Spleen (tissue), 11 donors: ENCODE results near the gene ZNF771. TPM values are rescaled to one million over a fixed set of nuclear protein-coding genes. Genes with fewer than 3 reads are reported as not detected.
A peak's percentile ranks its signal among the peaks of the same experiment; 100 is the strongest.

Experiments
- DNase-seq: peaks from one replicate; pipeline ENCODE4 v3.0.0-alpha.2; 2020
- H3K27ac ChIP-seq, 8 donors: fragments of 200-600 bp; sonication (generic) in 7 of 8; 1 replicate in 4 of 8; 2 replicates in 4 of 8; pipeline versions ENCODE4 v1.5.0 to v1.8.0; 2016 to 2021; ENCODE audit warnings: inconsistent platforms in 4 of 8, mild to moderate bottlenecking in 4 of 8, moderate library complexity in 1 of 8
- H3K27me3 ChIP-seq, 7 donors: fragments of 200-600 bp; sonication (generic) in 6 of 7; replicated peaks in 1 of 7; 1 replicate in 4 of 7; 2 replicates in 3 of 7; pipeline versions ENCODE4 v1.5.0 to v1.8.0; 2016 to 2021; ENCODE audit warnings: inconsistent platforms in 3 of 7, mild to moderate bottlenecking in 1 of 7
- H3K36me3 ChIP-seq, 6 donors: fragments of 200-600 bp; sonication (generic) in 5 of 6; 1 replicate in 4 of 6; 2 replicates in 2 of 6; pipeline versions ENCODE4 v1.5.0 to v1.8.0; 2016 to 2021; ENCODE audit warnings: inconsistent platforms in 2 of 6
- H3K4me1 ChIP-seq, 6 donors: fragments of 200-600 bp; sonication (generic) in 5 of 6; 1 replicate in 3 of 6; 2 replicates in 3 of 6; pipeline versions ENCODE4 v1.5.0 to v1.8.0; 2016 to 2021; ENCODE audit warnings: inconsistent platforms in 3 of 6
- H3K4me3 ChIP-seq, 8 donors: fragments of 200-600 bp; sonication (generic) in 7 of 8; 1 replicate in 4 of 8; 2 replicates in 4 of 8; pipeline versions ENCODE4 v1.5.0 to v1.8.0; 2016 to 2021; ENCODE audit warnings: inconsistent platforms in 4 of 8, mild to moderate bottlenecking in 4 of 8, moderate library complexity in 2 of 8
- H3K9me3 ChIP-seq, 8 donors: fragments of 200-600 bp; sonication (generic) in 7 of 8; 1 replicate in 4 of 8; 2 replicates in 4 of 8; pipeline versions ENCODE4 v1.5.0 to v1.8.0; 2016 to 2021; ENCODE audit warnings: inconsistent platforms in 4 of 8
- CTCF ChIP-seq, 11 experiments: fragments of 200-600 bp in 7 of 11; fragments of 450-650 bp in 4 of 11; sonication (generic) in 4 of 11; IDR thresholded peaks in 8 of 11; conservative IDR thresholded peaks in 3 of 11; 1 replicate in 7 of 11; 2 replicates in 4 of 11; pipeline versions ENCODE4 v1.4.0 to v1.8.0; 2016 to 2021; ENCODE audit warnings: antibody characterized with exemption in 11 of 11, inconsistent platforms in 4 of 11, mild to moderate bottlenecking in 1 of 11
- POLR2A ChIP-seq, 3 donors: fragments of 450-650 bp; IDR thresholded peaks; one replicate each; pipeline ENCODE4 v1.5.1; 2017; ENCODE audit warnings: antibody characterized with exemption in 3 of 3, mild to moderate bottlenecking in 1 of 3
- POLR2AphosphoS5 ChIP-seq, 3 donors: sonication (generic); formaldehyde crosslinking; IDR thresholded peaks; one replicate each; pipeline ENCODE4 v1.5.1; 2017; ENCODE audit warnings: antibody characterized with exemption in 3 of 3
- WGBS, 5 donors: extraction: QIAGEN DNeasy Blood & Tissue Kit in 3 of 5; methylation state at CpG; one replicate each; pipeline versions ENCODE4 v1.1.5 to v1.1.7; 2013 to 2018; 5-methylcytosine and 5-hydroxymethylcytosine counted together
- intact Hi-C: fragments of 100-400 bp; cut with DNase I; formaldehyde crosslinking; loops from one replicate; pipeline ENCODE4 v1.15.0; 2023; ENCODE audit warnings: low total_unique reads
- polyA plus RNA-seq, 3 donors: library from polyadenylated mRNA; stranded (reverse); fragments of 200-250 nt; gene quantifications; one replicate each; pipeline ENCODE4 v1.2.1, GENCODE V29; 2013
- total RNA-seq, 7 donors: library from RNA; depleted of rRNA in 3 of 7; stranded (reverse); fragments of >200 nt in 3 of 7; fragmentation: NEBNext Ultra II Directional in 4 of 7; extraction: Animal tissue kit (Norgen Biotek cat#: 25700) in 4 of 7; gene quantifications; one replicate each; pipeline versions ENCODE4 v1.1.0 to v1.2.1, GENCODE V29; 2016 to 2021
- donor health status: healthy with polysubstance abuse.
- donor health status: DM: no; HTN: no; CAD: no; lungs with moderate emphysema.
- donor health status: DM: no; HTN: no; CAD: no.
- donor health status: Bipolar disorder and iron deficiency.
- donor health status: healthy.
- donor health status: DM: no; HTN: no; CAD: no.
- donor health status: DM: yes; HTN: yes; CAD: no.

Gene ZNF771
- total and polyA plus RNA-seq, 10 donors, result 2.2 to 10.2 (median 3.1) TPM

DNA sequence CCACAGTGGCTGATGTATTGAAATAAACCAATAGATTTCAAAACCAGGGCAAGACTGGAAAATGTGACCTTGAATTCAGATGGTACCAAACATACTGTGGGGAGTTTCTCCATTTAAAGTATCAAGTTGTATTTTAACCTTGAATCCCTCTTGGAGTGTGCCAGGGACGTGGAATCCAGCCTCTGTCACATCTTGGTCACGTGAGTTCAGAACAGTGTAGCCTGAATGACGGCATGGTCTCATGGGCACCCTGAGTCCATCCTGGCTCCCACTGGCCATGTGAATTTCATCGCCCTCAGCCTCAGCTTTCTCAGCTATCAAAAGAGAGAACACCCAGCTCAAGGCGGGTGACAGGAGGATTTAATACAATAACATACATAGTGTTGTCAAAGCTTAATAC is 6.8 kb downstream of the ZNF771 start:
- no peak for DNase-seq
- Histone ChIP-seq H3K36me3 (peaks cover 0 to 25% (median 5%) of the 10 kb centered on the region in 6 donors), H3K27me3 (no peaks in the 10 kb centered on the region), H3K4me1 (peaks cover 9 to 36% (median 24%) of the 10 kb centered on the region in 6 donors), H3K4me3 (no peak overlapping the region), H3K27ac (no peak overlapping the region), H3K9me3 (no peaks in the 10 kb centered on the region)
- TF ChIP-seq POLR2AphosphoS5 (IDR thresholded peaks at IDR 0.05), result no peak
- TF ChIP-seq POLR2A (IDR thresholded peaks at IDR 0.05), result no peak
- no peak for TF ChIP-seq CTCF (IDR thresholded peaks at IDR 0.05 in 8 of 11, conservative IDR thresholded peaks at IDR 0.05 in 3 of 11)
- WGBS, 5 donors, result 91 to 96% (median 94%) methylated on average over 5 of the region's 5 CpGs
- intact Hi-C loops, result no loop called here

DNA sequence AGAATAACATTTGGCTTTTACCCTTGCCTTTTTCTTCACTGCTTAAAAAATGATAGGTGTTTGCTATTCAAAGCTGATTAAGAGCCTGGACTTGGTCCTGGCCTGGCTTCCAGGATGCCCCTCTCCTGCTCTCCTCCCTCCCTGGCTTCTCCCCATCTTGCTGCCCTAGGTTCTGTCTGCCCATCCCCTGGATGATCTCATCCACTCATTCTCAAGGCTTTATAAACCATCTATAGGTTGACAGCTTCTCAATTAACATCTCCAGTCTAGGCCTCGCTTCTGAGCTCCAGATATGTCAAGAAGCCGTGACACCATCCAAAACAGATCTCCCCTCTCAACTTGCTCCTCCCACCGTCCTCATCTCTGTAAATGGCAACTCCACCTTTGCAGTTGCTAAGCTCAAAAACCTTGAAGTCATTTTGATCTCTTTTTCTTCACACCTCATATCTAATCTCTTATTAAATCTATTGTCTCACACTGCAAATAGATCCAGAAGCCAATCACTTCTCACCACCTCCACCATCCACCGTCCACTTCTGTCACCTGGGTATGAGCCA is 8.7 kb downstream of the ZNF771 start:
- Histone ChIP-seq H3K27me3 (no peaks in the 10 kb centered on the region), H3K27ac (no peak overlapping the region), H3K4me3 (no peak overlapping the region), H3K4me1 (peaks cover 4 to 25% (median 16%) of the 10 kb centered on the region in 6 donors), H3K9me3 (no peaks in the 10 kb centered on the region), H3K36me3 (peaks cover 0 to 36% (median 8%) of the 10 kb centered on the region in 6 donors)
- no peak for TF ChIP-seq POLR2A (IDR thresholded peaks at IDR 0.05)
- TF ChIP-seq CTCF (IDR thresholded peaks at IDR 0.05 in 8 of 11, conservative IDR thresholded peaks at IDR 0.05 in 3 of 11), result no peak
- TF ChIP-seq POLR2AphosphoS5 (IDR thresholded peaks at IDR 0.05), result no peak
- 92 to 98% (median 96%) methylated on average over 4 of the region's 4 CpGs for whole genome bisulfite sequencing, 5 donors
- DNase-seq, result no peak
- intact Hi-C loops, result no loop called here

GRCh38 chr16:30416624-30417528 is 9.5 kb downstream of the ZNF771 start:
- no peak for TF ChIP-seq CTCF (IDR thresholded peaks at IDR 0.05 in 8 of 11, conservative IDR thresholded peaks at IDR 0.05 in 3 of 11)
- TF ChIP-seq POLR2AphosphoS5 (IDR thresholded peaks at IDR 0.05), result no peak
- no peak for TF ChIP-seq POLR2A (IDR thresholded peaks at IDR 0.05)
- Histone ChIP-seq H3K9me3 (no peaks in the 10 kb centered on the region), H3K27me3 (no peaks in the 10 kb centered on the region), H3K27ac (peak overlapping the region; percentile 86 to 94 (median 89)), H3K4me1 (peaks cover 4 to 25% (median 16%) of the 10 kb centered on the region in 6 donors), H3K4me3 (peak overlapping the region; percentile 51 to 77 (median 67)), H3K36me3 (peaks cover 0 to 39% (median 11%) of the 10 kb centered on the region in 6 donors)
- 64 to 81% (median 70%) methylated on average over 16 to 18 of the region's 18 CpGs for WGBS, 5 donors
- DNase-seq, result no peak
- intact Hi-C loops, result no loop called here
